Neural crest cell (in vitro differentiated cells): ENCODE measurements around the gene FLNC. TPM values are rescaled to one million over a fixed set of nuclear protein-coding genes. Genes with fewer than 3 reads are reported as not detected.

Source experiments
- DNase-seq: peaks from one replicate; pipeline ENCODE4 v3.0.0; 2021; ENCODE audit warnings: low read depth, mixed read lengths, low spot score
- H3K27ac Mint-ChIP-seq: one replicate; pipeline ENCODE4 v1.8.0; 2021; ENCODE audit warnings: mild to moderate bottlenecking, mixed read lengths; ENCODE audit not compliant: unreplicated experiment
- H3K27me3 Mint-ChIP-seq: 2 replicates; pipeline ENCODE4 v1.8.0; 2021; ENCODE audit warnings: low read depth, mild to moderate bottlenecking, mixed read lengths
- H3K36me3 Mint-ChIP-seq: 2 replicates; pipeline ENCODE4 v1.8.0; 2021; ENCODE audit warnings: low read depth, mild to moderate bottlenecking, mixed read lengths
- H3K4me1 Mint-ChIP-seq: 2 replicates; pipeline ENCODE4 v1.8.0; 2021; ENCODE audit warnings: mixed read lengths
- H3K4me3 Mint-ChIP-seq: one replicate; pipeline ENCODE4 v1.8.0; 2021; ENCODE audit warnings: mild to moderate bottlenecking, mixed read lengths
- H3K9me3 Mint-ChIP-seq: 2 replicates; pipeline ENCODE4 v1.8.0; 2021; ENCODE audit warnings: mixed read lengths
- CTCF ChIP-seq: fragments of 200-600 bp; sonication (generic); conservative IDR thresholded peaks from 2 replicates; pipeline ENCODE4 v1.5.0; 2021; ENCODE audit warnings: antibody characterized with exemption, mild to moderate bottlenecking
- total RNA-seq: library from RNA; stranded (reverse); gene quantifications from 2 replicates; pipeline ENCODE4 v1.2.1, GENCODE V29; 2021

FLNC gene
- total RNA-seq, 1 donor from 2014 or later = 5.6 TPM

GRCh38 chr7:128785738-128786137 lies 44.5 kb upstream of the FLNC start:
- no peak overlapping the region for H3K4me3 Mint-ChIP-seq
- H3K36me3 Mint-ChIP-seq = peaks cover 3% of the 10 kb centered on the region
- H3K27me3 Mint-ChIP-seq = peaks cover 25% of the 10 kb centered on the region
- DNase-seq = no peak
- TF ChIP-seq CTCF = no peak
- H3K27ac Mint-ChIP-seq = no peak overlapping the region
- no peaks in the 10 kb centered on the region for H3K9me3 Mint-ChIP-seq
- peaks cover 15% of the 10 kb centered on the region for H3K4me1 Mint-ChIP-seq

- peaks cover 15% of the 10 kb centered on the region for H3K27me3 Mint-ChIP-seq
- H3K9me3 Mint-ChIP-seq = no peaks in the 10 kb centered on the region
- no peak for DNase-seq
- H3K4me1 Mint-ChIP-seq = peaks cover 14% of the 10 kb centered on the region
- H3K27ac Mint-ChIP-seq = no peak overlapping the region
- H3K36me3 Mint-ChIP-seq = no peaks in the 10 kb centered on the region
- no peak for TF ChIP-seq CTCF
- H3K4me3 Mint-ChIP-seq = peak overlapping the region; percentile 93
These were observed 41.5 kb upstream of the FLNC start for GRCh38 chr7:128788446-128789412.

- peak; percentile 48 for DNase-seq
- H3K27ac Mint-ChIP-seq = no peak overlapping the region
- H3K4me3 Mint-ChIP-seq = peak overlapping the region; percentile 93
- H3K36me3 Mint-ChIP-seq = peaks cover 13% of the 10 kb centered on the region
- TF ChIP-seq CTCF = no peak
- H3K4me1 Mint-ChIP-seq = peaks cover 27% of the 10 kb centered on the region
- no peaks in the 10 kb centered on the region for H3K9me3 Mint-ChIP-seq
- peaks cover 15% of the 10 kb centered on the region for H3K27me3 Mint-ChIP-seq
These were observed 39.7 kb upstream of the FLNC start for GRCh38 chr7:128790315-128791041.

GRCh38 chr7:128791121-128791971 lies 38.9 kb upstream of the FLNC start, which contains the start of gene CCDC136:
Gene CCDC136 (plus strand): TSS chr7:128791968. CDS start chr7:128792412, 444 bp downstream.
- H3K36me3 Mint-ChIP-seq = peaks cover 18% of the 10 kb centered on the region
- H3K4me1 Mint-ChIP-seq = peaks cover 27% of the 10 kb centered on the region
- peak; percentile 57 for DNase-seq
- no peaks in the 10 kb centered on the region for H3K9me3 Mint-ChIP-seq
- peaks cover 13% of the 10 kb centered on the region for H3K27me3 Mint-ChIP-seq
- no peak within 1 kb of the TSS for H3K27ac Mint-ChIP-seq
- TF ChIP-seq CTCF = no peak
- H3K4me3 Mint-ChIP-seq = peak within 1 kb of the TSS; percentile 85

GRCh38 chr7:128791972-128792327 lies 38.3 kb upstream of the FLNC start:
- H3K27ac Mint-ChIP-seq = no peak overlapping the region
- peaks cover 27% of the 10 kb centered on the region for H3K4me1 Mint-ChIP-seq
- peaks cover under 1% of the 10 kb centered on the region for H3K9me3 Mint-ChIP-seq
- peaks cover 13% of the 10 kb centered on the region for H3K27me3 Mint-ChIP-seq
- no peak for TF ChIP-seq CTCF
- peaks cover 20% of the 10 kb centered on the region for H3K36me3 Mint-ChIP-seq
- peak overlapping the region; percentile 85 for H3K4me3 Mint-ChIP-seq
- no peak for DNase-seq
